Stimulated activated CD8-positive, alpha-beta memory T cell treated with anti-CD3 and anti-CD28 coated beads, Interleukin-4, amount 100 ng/mL, for 4 hours (primary cell): ENCODE measurements around the gene NKAIN2.

Source experiments
- DNase-seq, 2 donors: peaks; one replicate each; pipeline ENCODE4 v3.0.0-alpha.2; 2020; ENCODE audit warnings: low read depth in 2 of 2, low spot score in 1 of 2

Gene NKAIN2

DNA sequence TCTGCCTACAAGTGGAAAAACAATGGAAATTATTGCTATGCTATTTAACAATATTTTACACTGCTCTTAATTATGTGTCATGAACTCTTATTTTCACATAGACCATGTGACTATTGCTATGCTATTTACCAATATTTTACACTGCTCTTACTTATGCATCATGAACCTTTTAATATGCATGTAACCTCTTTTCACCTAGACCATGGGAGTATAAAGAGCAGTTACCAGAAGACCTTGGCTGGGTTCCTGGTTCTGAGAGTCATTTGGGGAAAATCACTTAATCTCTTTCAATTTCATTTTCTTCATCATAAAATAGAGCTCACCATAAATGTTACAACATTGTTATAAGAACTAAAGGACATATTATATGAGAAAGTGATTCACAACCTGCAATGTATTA lies 934.8 kb downstream of the NKAIN2 start:
- DNase-seq: no peak

- DNase-seq: no peak
Observed at GRCh38 chr6:124741341-124741740, 937.7 kb downstream of the NKAIN2 start.

DNA sequence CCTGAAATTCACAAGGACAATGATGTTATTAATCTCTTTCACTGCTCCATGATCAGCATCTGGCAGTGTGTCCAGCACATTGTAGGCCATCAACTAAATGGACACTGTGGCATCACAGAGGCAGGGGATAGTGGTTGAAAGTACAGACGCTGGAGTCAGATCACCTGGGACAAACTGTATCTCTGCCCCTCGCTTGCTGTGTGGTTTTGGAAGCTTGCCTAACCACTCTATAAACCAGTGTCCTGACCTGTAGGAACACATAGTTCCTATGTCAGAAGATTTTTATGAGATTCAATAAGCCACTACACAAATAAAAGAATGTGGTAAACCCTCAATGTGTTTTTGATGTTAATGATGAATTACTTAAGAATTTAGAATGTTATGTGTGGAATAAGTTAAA lies 939.3 kb downstream of the NKAIN2 start:
- DNase-seq: no peak

- no peak for DNase-seq
Observed at GRCh38 chr6:124743420-124743819, 939.8 kb downstream of the NKAIN2 start.

DNA sequence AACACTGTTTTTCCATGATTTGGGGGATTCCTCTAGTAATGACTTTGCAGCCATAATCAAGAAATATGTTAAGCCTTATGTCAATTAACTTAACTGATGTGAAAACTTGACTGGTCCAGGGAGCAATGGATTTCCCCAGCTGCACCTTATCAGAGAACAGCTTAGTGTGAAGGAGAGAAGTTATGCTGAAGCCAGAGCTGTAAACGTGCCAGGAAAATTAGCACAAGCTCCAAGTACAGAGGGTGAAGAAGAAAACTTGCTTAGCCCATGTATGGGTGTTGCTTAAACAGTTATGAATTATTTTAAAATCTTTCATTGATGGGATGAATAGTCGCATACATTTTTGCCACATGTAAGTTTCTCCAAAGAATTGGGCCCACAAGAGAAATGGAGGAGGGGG lies 943.7 kb downstream of the NKAIN2 start:
- no peak for DNase-seq

GRCh38 chr6:124748778-124749177 lies 945.1 kb downstream of the NKAIN2 start:
- no peak for DNase-seq

- no peak for DNase-seq
Observed at GRCh38 chr6:124753001-124753400, 949.3 kb downstream of the NKAIN2 start.

- DNase-seq: no peak
Observed at GRCh38 chr6:124753562-124754105, 950.0 kb downstream of the NKAIN2 start.

- no peak for DNase-seq
Observed at GRCh38 chr6:124755321-124755720, 951.7 kb downstream of the NKAIN2 start.

GRCh38 chr6:124757560-124757959 lies 953.9 kb downstream of the NKAIN2 start:
- DNase-seq: no peak

- DNase-seq: no peak
Observed at GRCh38 chr6:124758663-124759062, 955.0 kb downstream of the NKAIN2 start.

- DNase-seq: no peak
Observed at GRCh38 chr6:124765280-124765679, 961.6 kb downstream of the NKAIN2 start.

- DNase-seq: no peak
Observed at GRCh38 chr6:124768224-124768623, 964.6 kb downstream of the NKAIN2 start.

- no peak for DNase-seq
Observed at GRCh38 chr6:124769811-124770544, 966.3 kb downstream of the NKAIN2 start.

GRCh38 chr6:124770784-124771183 lies 967.1 kb downstream of the NKAIN2 start:
- no peak for DNase-seq

DNA sequence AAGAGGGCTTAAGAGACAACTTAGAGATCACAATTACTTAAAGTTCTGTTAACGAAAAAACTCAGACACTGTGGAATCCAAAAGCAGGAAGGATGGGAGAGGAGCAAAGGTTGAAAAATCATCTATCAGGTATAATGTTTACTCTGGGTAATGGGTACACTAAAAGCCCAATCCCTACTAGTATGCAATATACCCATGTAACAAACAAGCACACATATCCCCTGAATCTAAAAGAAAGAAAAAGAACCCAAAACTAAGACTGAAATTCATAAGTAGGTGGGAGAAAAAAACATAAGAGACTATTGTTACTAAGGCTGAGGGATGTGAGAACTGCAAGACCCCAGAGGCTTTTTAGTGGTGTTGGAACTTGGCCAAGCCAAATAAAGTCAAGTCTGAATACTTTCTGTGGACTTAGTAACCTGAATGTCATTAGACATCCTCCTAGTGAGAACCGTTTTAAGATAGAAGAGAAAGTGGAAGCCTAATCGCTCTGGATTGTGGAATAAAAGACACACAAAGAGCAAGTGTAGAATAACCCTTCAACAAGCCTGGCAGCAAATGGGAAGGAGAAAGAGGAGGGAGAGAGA lies 969.2 kb downstream of the NKAIN2 start:
- no peak for DNase-seq

DNA sequence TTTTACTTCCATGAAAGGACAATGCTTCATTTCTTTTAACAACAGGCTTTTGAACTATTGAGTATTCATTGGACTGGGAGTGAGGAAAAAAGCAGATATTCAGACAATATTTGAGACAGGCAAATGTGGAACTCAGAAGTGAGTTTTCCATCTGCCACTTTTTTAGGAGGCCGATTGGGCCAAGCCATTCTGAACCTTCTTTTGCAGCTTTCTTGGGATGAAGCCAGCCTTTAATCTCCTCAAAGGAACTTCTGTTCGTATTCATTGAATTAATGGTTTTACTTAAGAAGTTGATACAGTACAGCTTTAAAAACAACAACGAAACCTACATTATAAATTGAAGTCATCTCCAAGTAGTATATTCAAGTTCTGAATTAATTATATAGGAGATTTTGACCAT lies 971.5 kb downstream of the NKAIN2 start:
- DNase-seq: no peak

GRCh38 chr6:124777863-124778262 lies 974.2 kb downstream of the NKAIN2 start:
- DNase-seq: no peak

GRCh38 chr6:124780623-124781022 lies 977.0 kb downstream of the NKAIN2 start:
- DNase-seq: no peak

DNA sequence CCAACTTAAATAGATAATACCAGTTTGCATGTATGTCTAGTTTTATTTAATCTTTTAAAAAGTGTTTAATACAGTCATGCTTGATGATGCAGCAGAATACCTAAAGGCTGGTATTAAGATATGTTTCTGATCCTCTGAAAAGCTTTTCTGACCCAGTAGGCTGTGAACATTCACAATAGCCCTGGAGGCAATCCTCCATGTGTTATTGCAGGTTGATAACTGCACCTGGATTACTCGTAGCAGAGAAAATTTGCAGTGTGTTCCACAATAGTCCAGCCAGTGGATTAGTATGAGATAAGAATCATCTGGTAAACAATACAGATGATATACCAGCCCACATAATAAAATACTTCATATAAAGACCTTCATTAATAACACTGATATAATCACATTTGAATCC lies 979.7 kb downstream of the NKAIN2 start:
- no peak for DNase-seq

- no peak for DNase-seq
Observed at GRCh38 chr6:124791156-124791555, 987.5 kb downstream of the NKAIN2 start.

GRCh38 chr6:124792386-124792785 lies 988.7 kb downstream of the NKAIN2 start:
- no peak for DNase-seq

GRCh38 chr6:124793398-124793797 lies 989.7 kb downstream of the NKAIN2 start:
- DNase-seq: no peak
